Karpas-422 (cell line): Measurements from ENCODE around the gene TANGO2. TPM values are rescaled to one million over a fixed set of nuclear protein-coding genes. Genes with fewer than 3 reads are reported as not detected.

Experiments used
- DNase-seq: peaks from one replicate; pipeline ENCODE4 v3.0.0-alpha.2; 2015
- H2AFZ ChIP-seq: fragments of 200-600 bp; sonication (generic); 2 replicates; pipeline ENCODE4 v1.6.1; 2014; ENCODE audit warnings: antibody characterized with exemption, low read length, mixed read lengths
- H3K27ac ChIP-seq: fragments of 200-600 bp; sonication (generic); 2 replicates; pipeline ENCODE4 v1.5.1; 2014; ENCODE audit warnings: mild to moderate bottlenecking, low read length, moderate library complexity
- H3K27me3 ChIP-seq: fragments of 200-600 bp; sonication (generic); 2 replicates; pipeline ENCODE4 v1.6.1; 2014; ENCODE audit warnings: low read length, mixed read lengths
- H3K36me3 ChIP-seq: fragments of 200-600 bp; sonication (generic); 2 replicates; pipeline ENCODE4 v1.6.1; 2014; ENCODE audit warnings: low read length, mixed read lengths; ENCODE audit not compliant: insufficient read depth
- H3K4me1 ChIP-seq: fragments of 200-600 bp; sonication (generic); 2 replicates; pipeline ENCODE4 v1.6.1; 2014; ENCODE audit warnings: mild to moderate bottlenecking, low read length, mixed read lengths
- H3K4me2 ChIP-seq: fragments of 200-600 bp; sonication (generic); 2 replicates; pipeline ENCODE4 v1.6.1; 2014; ENCODE audit warnings: low read length, low read depth, mild to moderate bottlenecking; ENCODE audit not compliant: poor library complexity, severe bottlenecking
- H3K4me3 ChIP-seq: fragments of 200-600 bp; sonication (generic); 2 replicates; pipeline ENCODE4 v1.5.1; 2014; ENCODE audit warnings: mild to moderate bottlenecking, antibody characterized with exemption, low read length, mixed read lengths
- H3K79me2 ChIP-seq: fragments of 200-600 bp; sonication (generic); 2 replicates; pipeline ENCODE4 v1.6.1; 2014; ENCODE audit warnings: mild to moderate bottlenecking, low read length, mixed read lengths
- H3K9ac ChIP-seq: fragments of 200-600 bp; sonication (generic); 2 replicates; pipeline ENCODE4 v1.6.0; 2014; ENCODE audit warnings: low read length
- H3K9me2 ChIP-seq: fragments of 200-600 bp; sonication (generic), shearing (Covaris generic); replicated peaks from 2 replicates; pipeline ENCODE4 v1.6.0; 2014; ENCODE audit warnings: mild to moderate bottlenecking, low read length, moderate library complexity; ENCODE audit not compliant: insufficient read depth
- H3K9me3 ChIP-seq: fragments of 300-700, 200-600 bp; sonication (generic); 2 replicates; pipeline ENCODE4 v1.6.1; 2014; ENCODE audit warnings: low read length, mixed read lengths
- H4K20me1 ChIP-seq: fragments of 200-600 bp; sonication (generic); 2 replicates; pipeline ENCODE4 v1.6.1; 2014; ENCODE audit warnings: mild to moderate bottlenecking, antibody characterized with exemption, low read length, low read depth; ENCODE audit not compliant: insufficient read depth
- total RNA-seq: library from RNA; depleted of rRNA; stranded (reverse); fragments of >200 nt; shearing (Covaris generic); gene quantifications from 2 replicates; pipeline ENCODE4 v1.2.3, GENCODE V29; 2014; ENCODE audit warnings: low replicate concordance

The TANGO2 gene
- total RNA-seq, 1 experiment from 2014 or later = 39.0 TPM

GRCh38 chr22:20044495-20045151 lies 23.7 kb downstream of the TANGO2 start:
- no peak overlapping the region for H3K4me2 ChIP-seq
- DNase-seq = no peak
- no peak overlapping the region for H3K27ac ChIP-seq
- no peak overlapping the region for H3K9ac ChIP-seq
- no peak overlapping the region for H3K4me3 ChIP-seq
- H2AFZ ChIP-seq = no peak overlapping the region
- peaks cover 34% of the 10 kb centered on the region for H3K79me2 ChIP-seq
- H3K4me1 ChIP-seq = 0 out of 2 replicates have a peak, but pooled peaks cover 4% of the 10 kb centered on the region
- H3K36me3 ChIP-seq = peaks cover 45% of the 10 kb centered on the region
- H3K9me3 ChIP-seq = no peaks in the 10 kb centered on the region
- H4K20me1 ChIP-seq = no peaks in the 10 kb centered on the region
- no peaks in the 10 kb centered on the region for H3K9me2 ChIP-seq
- H3K27me3 ChIP-seq = no peaks in the 10 kb centered on the region

GRCh38 chr22:20046730-20047129 lies 25.8 kb downstream of the TANGO2 start:
- H3K36me3 ChIP-seq = peaks cover 40% of the 10 kb centered on the region

GRCh38 chr22:20051927-20052308 lies 31.0 kb downstream of the TANGO2 start:
- Histone ChIP-seq H3K36me3 (peaks cover 16% of the 10 kb centered on the region), H3K9ac (no peak overlapping the region), H3K9me2 (no peaks in the 10 kb centered on the region), H4K20me1 (no peaks in the 10 kb centered on the region), H3K4me2 (no peak overlapping the region), H3K27me3 (no peaks in the 10 kb centered on the region), H3K4me3 (no peak overlapping the region), H2AFZ (no peak overlapping the region), H3K9me3 (no peaks in the 10 kb centered on the region), H3K79me2 (peaks cover 13% of the 10 kb centered on the region), H3K27ac (no peak overlapping the region), H3K4me1 (no peaks in the 10 kb centered on the region)
- DNase-seq = no peak

More at GRCh38 chr22:20046730-20047129, 25.8 kb downstream of the TANGO2 start:
- no peaks in the 10 kb centered on the region for H3K9me3 ChIP-seq
- peaks cover 35% of the 10 kb centered on the region for H3K79me2 ChIP-seq
- no peak overlapping the region for H3K9ac ChIP-seq
- no peak for DNase-seq
- no peak overlapping the region for H2AFZ ChIP-seq
- H3K27me3 ChIP-seq = no peaks in the 10 kb centered on the region
- H4K20me1 ChIP-seq = no peaks in the 10 kb centered on the region
- no peak overlapping the region for H3K4me3 ChIP-seq
- no peaks in the 10 kb centered on the region for H3K9me2 ChIP-seq
- no peak overlapping the region for H3K4me2 ChIP-seq
- no peak overlapping the region for H3K27ac ChIP-seq
- 0 out of 2 replicates have a peak, but pooled peaks cover 4% of the 10 kb centered on the region for H3K4me1 ChIP-seq

GRCh38 chr22:20052309-20053259 lies 31.7 kb downstream of the TANGO2 start:
- no peaks in the 10 kb centered on the region for H4K20me1 ChIP-seq
- H3K36me3 ChIP-seq = peaks cover 13% of the 10 kb centered on the region
- no peak overlapping the region for H3K4me3 ChIP-seq
- H3K79me2 ChIP-seq = peaks cover 9% of the 10 kb centered on the region; the same call in 1 of the 2 replicates
- no peaks in the 10 kb centered on the region for H3K9me2 ChIP-seq
- H3K27me3 ChIP-seq = no peaks in the 10 kb centered on the region
- H3K27ac ChIP-seq = no peak overlapping the region
- H3K4me2 ChIP-seq = no peak overlapping the region
- H3K4me1 ChIP-seq = no peaks in the 10 kb centered on the region
- DNase-seq = no peak
- no peaks in the 10 kb centered on the region for H3K9me3 ChIP-seq
- no peak overlapping the region for H3K9ac ChIP-seq
- H2AFZ ChIP-seq = no peak overlapping the region

GRCh38 chr22:20053407-20054033 lies 32.6 kb downstream of the TANGO2 start:
- H3K27me3 ChIP-seq = no peaks in the 10 kb centered on the region
- H3K9ac ChIP-seq = no peak overlapping the region
- H3K27ac ChIP-seq = no peak overlapping the region
- no peaks in the 10 kb centered on the region for H3K4me1 ChIP-seq
- H2AFZ ChIP-seq = no peak overlapping the region
- no peak overlapping the region for H3K4me2 ChIP-seq
- H3K36me3 ChIP-seq = peaks cover 8% of the 10 kb centered on the region
- H3K9me3 ChIP-seq = no peaks in the 10 kb centered on the region
- no peaks in the 10 kb centered on the region for H4K20me1 ChIP-seq
- DNase-seq = no peak
- H3K9me2 ChIP-seq = no peaks in the 10 kb centered on the region
- H3K4me3 ChIP-seq = no peak overlapping the region
- peaks cover 8% of the 10 kb centered on the region; the same call in 1 of the 2 replicates for H3K79me2 ChIP-seq

GRCh38 chr22:20054034-20054427 lies 33.1 kb downstream of the TANGO2 start:
- Histone ChIP-seq H3K4me2 (no peak overlapping the region), H3K9me3 (no peaks in the 10 kb centered on the region), H3K9ac (no peak overlapping the region), H3K27me3 (no peaks in the 10 kb centered on the region), H3K4me3 (no peak overlapping the region), H3K4me1 (no peaks in the 10 kb centered on the region), H2AFZ (no peak overlapping the region), H3K27ac (no peak overlapping the region), H4K20me1 (no peaks in the 10 kb centered on the region), H3K9me2 (no peaks in the 10 kb centered on the region), H3K36me3 (peaks cover 5% of the 10 kb centered on the region), H3K79me2 (peaks cover 5% of the 10 kb centered on the region; the same call in 1 of the 2 replicates)
- no peak for DNase-seq

GRCh38 chr22:20054485-20054884 lies 33.6 kb downstream of the TANGO2 start:
- Histone ChIP-seq H2AFZ (no peak overlapping the region), H3K27ac (no peak overlapping the region), H3K4me2 (no peak overlapping the region), H3K4me3 (no peak overlapping the region), H3K36me3 (peaks cover 3% of the 10 kb centered on the region; the same call in 1 of the 2 replicates), H3K27me3 (no peaks in the 10 kb centered on the region), H4K20me1 (no peaks in the 10 kb centered on the region), H3K9ac (no peak overlapping the region), H3K79me2 (peaks cover 3% of the 10 kb centered on the region; the same call in 1 of the 2 replicates), H3K9me3 (no peaks in the 10 kb centered on the region), H3K4me1 (no peaks in the 10 kb centered on the region), H3K9me2 (no peaks in the 10 kb centered on the region)
- DNase-seq = no peak

- H3K36me3 ChIP-seq = peaks cover 3% of the 10 kb centered on the region; the same call in 1 of the 2 replicates
- no peak overlapping the region for H3K4me2 ChIP-seq
- no peak for DNase-seq
- H3K9me3 ChIP-seq = no peaks in the 10 kb centered on the region
- no peak overlapping the region for H2AFZ ChIP-seq
- no peaks in the 10 kb centered on the region for H3K27me3 ChIP-seq
- H3K4me1 ChIP-seq = no peaks in the 10 kb centered on the region
- no peak overlapping the region for H3K4me3 ChIP-seq
- H3K27ac ChIP-seq = no peak overlapping the region
- H3K9ac ChIP-seq = no peak overlapping the region
- H4K20me1 ChIP-seq = no peaks in the 10 kb centered on the region
- H3K9me2 ChIP-seq = no peaks in the 10 kb centered on the region
- no peaks in the 10 kb centered on the region for H3K79me2 ChIP-seq
Measured at GRCh38 chr22:20055144-20055543, 34.2 kb downstream of the TANGO2 start.
